GM03348 (cell line): Measurements from ENCODE around the gene PPP2R2D.

Experiments
- DNase-seq: peaks from one replicate; pipeline ENCODE4 v3.0.0; 2012; ENCODE audit warnings: low spot score

The PPP2R2D gene

GRCh38 chr10:131929122-131929845 is 28.5 kb downstream of the PPP2R2D start:
- DNase-seq, result no peak

GRCh38 chr10:131930150-131930549 is 29.3 kb downstream of the PPP2R2D start:
- DNase-seq, result no peak

GRCh38 chr10:131930586-131931330 is 29.9 kb downstream of the PPP2R2D start:
- DNase-seq, result no peak

- DNase-seq, result no peak
Observed at GRCh38 chr10:131931981-131932380, 31.2 kb downstream of the PPP2R2D start.

- DNase-seq, result no peak
Observed at GRCh38 chr10:131933016-131933695, 32.3 kb downstream of the PPP2R2D start.

- no peak for DNase-seq
Observed at GRCh38 chr10:131933696-131934086, 32.9 kb downstream of the PPP2R2D start.

- DNase-seq, result no peak
Observed at GRCh38 chr10:131934769-131935168, 34.0 kb downstream of the PPP2R2D start.

- no peak for DNase-seq
Observed at GRCh38 chr10:131935260-131935659, 34.5 kb downstream of the PPP2R2D start.

GRCh38 chr10:131936294-131936693 is 35.5 kb downstream of the PPP2R2D start:
- no peak for DNase-seq

GRCh38 chr10:131936736-131937135 is 35.9 kb downstream of the PPP2R2D start:
- no peak for DNase-seq

- no peak for DNase-seq
Observed at GRCh38 chr10:131937836-131938235, 37.0 kb downstream of the PPP2R2D start.

GRCh38 chr10:131938681-131939080 is 37.9 kb downstream of the PPP2R2D start:
- no peak for DNase-seq

- no peak for DNase-seq
Observed at GRCh38 chr10:131942455-131942854, 41.6 kb downstream of the PPP2R2D start.

GRCh38 chr10:131943021-131943814 is 42.4 kb downstream of the PPP2R2D start:
- DNase-seq, result peak; percentile 33

GRCh38 chr10:131944412-131944811 is 43.6 kb downstream of the PPP2R2D start:
- no peak for DNase-seq

- DNase-seq, result no peak
Observed at GRCh38 chr10:131944976-131945695, 44.3 kb downstream of the PPP2R2D start.

- peak; percentile 83 for DNase-seq
Observed at GRCh38 chr10:131946321-131946751, 45.5 kb downstream of the PPP2R2D start.

- DNase-seq, result no peak
Observed at GRCh38 chr10:131946880-131947279, 46.1 kb downstream of the PPP2R2D start.

- peak; percentile 90 for DNase-seq
Observed at GRCh38 chr10:131947631-131948347, 47.0 kb downstream of the PPP2R2D start.

GRCh38 chr10:131948501-131948900 is 47.7 kb downstream of the PPP2R2D start:
- DNase-seq, result no peak
